IPS-18a (cell line): Measurements from ENCODE around the gene SHF.

ENCODE experiments used
- H3K27ac ChIP-seq: one replicate; pipeline ENCODE4 v1.5.1; 2013; ENCODE audit warnings: low read length
- H3K27me3 ChIP-seq: one replicate; pipeline ENCODE4 v1.6.1; 2013; ENCODE audit warnings: mild to moderate bottlenecking, low read length; ENCODE audit not compliant: control insufficient read depth, insufficient read depth
- H3K36me3 ChIP-seq: one replicate; pipeline ENCODE4 v1.6.1; 2013; ENCODE audit warnings: low read depth, low read length; ENCODE audit not compliant: control insufficient read depth
- H3K4me1 ChIP-seq: one replicate; pipeline ENCODE4 v1.6.1; 2013; ENCODE audit warnings: low read depth, low read length; ENCODE audit not compliant: control insufficient read depth
- H3K4me3 ChIP-seq: one replicate; pipeline ENCODE4 v1.5.1; 2013; ENCODE audit warnings: low read length
- H3K9ac ChIP-seq: one replicate; pipeline ENCODE4 v1.6.1; 2013; ENCODE audit warnings: mild to moderate bottlenecking, low read length, moderate library complexity
- H3K9me3 ChIP-seq: one replicate; pipeline ENCODE4 v1.6.1; 2013; ENCODE audit warnings: low read depth, low read length; ENCODE audit not compliant: control insufficient read depth

The SHF gene

DNA sequence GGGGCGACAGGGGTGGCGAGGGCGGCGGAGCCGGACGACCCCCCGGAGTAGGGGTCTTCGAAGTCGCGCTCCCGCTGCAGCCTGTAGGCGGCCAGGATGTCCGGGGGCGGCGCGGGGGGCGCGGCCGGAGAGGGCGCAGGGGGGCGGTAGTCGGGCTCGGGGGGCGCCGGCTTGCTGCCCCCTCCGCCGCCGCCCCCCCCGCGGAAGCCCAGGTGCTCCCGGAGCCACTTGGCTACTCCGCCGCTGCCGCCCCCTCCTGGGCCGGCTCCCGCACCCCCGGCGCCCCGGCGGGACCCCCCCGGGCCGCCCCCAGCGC, 230 bp downstream of the SHF start:
- no peak overlapping the region for H3K27ac ChIP-seq
- H3K4me1 ChIP-seq: peaks cover 29% of the 10 kb centered on the region
- H3K9me3 ChIP-seq: no peaks in the 10 kb centered on the region
- no peaks in the 10 kb centered on the region for H3K36me3 ChIP-seq
- H3K9ac ChIP-seq: peak overlapping the region; percentile 64
- peaks cover 25% of the 10 kb centered on the region for H3K27me3 ChIP-seq
- peak overlapping the region; percentile 55 for H3K4me3 ChIP-seq

DNA sequence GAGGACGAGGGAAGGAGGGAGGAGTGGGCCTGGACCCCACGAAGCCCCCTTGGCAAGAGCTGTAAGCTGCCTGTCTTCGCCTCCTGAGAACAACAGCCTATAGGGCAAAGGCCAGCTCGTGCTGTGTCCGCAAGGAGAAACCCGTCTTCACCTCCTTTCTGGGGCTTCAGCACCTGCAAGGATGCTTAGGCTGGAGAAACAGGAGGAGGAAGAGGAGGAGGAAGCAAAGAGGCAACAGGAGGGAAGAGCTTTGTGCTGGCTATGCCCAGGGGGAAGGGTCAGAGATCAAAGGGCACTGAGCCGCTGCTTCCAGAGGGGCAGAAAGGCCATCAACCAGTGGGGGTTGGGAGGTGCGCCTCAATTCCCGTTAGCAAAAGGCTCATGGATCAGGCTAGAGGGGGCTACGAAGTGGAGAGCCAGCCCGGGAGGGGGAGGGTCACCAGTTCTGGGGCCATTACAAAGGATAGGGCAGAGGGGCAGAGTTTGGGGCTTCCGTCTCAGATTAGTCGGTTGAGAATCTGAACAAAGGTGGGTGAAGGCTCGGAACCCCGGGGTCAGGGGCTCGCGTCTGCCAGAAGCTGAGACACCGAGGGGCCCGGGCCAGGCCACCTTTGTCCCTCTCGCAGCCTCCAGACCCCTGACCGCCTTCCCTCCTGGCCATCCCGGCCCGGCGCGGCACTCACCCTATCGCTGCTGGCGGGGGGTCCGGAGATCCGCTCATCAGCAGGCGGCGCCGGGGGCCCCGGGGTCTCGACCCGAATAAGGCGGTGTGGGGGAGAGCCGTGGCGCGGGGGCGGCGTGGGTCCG, 792 bp downstream of the SHF start:
- H3K36me3 ChIP-seq: no peaks in the 10 kb centered on the region
- H3K4me1 ChIP-seq: peaks cover 35% of the 10 kb centered on the region
- peaks cover 25% of the 10 kb centered on the region for H3K27me3 ChIP-seq
- H3K4me3 ChIP-seq: peak overlapping the region; percentile 55
- H3K9me3 ChIP-seq: no peaks in the 10 kb centered on the region
- H3K9ac ChIP-seq: peak overlapping the region; percentile 64
- H3K27ac ChIP-seq: no peak overlapping the region

GRCh38 chr15:45185903-45186770, 1.6 kb downstream of the SHF start:
- Histone ChIP-seq H3K27ac (no peak overlapping the region), H3K9ac (peak overlapping the region; percentile 64), H3K4me3 (peak overlapping the region; percentile 55), H3K9me3 (no peaks in the 10 kb centered on the region), H3K4me1 (peaks cover 42% of the 10 kb centered on the region), H3K27me3 (peaks cover 25% of the 10 kb centered on the region), H3K36me3 (no peaks in the 10 kb centered on the region)

DNA sequence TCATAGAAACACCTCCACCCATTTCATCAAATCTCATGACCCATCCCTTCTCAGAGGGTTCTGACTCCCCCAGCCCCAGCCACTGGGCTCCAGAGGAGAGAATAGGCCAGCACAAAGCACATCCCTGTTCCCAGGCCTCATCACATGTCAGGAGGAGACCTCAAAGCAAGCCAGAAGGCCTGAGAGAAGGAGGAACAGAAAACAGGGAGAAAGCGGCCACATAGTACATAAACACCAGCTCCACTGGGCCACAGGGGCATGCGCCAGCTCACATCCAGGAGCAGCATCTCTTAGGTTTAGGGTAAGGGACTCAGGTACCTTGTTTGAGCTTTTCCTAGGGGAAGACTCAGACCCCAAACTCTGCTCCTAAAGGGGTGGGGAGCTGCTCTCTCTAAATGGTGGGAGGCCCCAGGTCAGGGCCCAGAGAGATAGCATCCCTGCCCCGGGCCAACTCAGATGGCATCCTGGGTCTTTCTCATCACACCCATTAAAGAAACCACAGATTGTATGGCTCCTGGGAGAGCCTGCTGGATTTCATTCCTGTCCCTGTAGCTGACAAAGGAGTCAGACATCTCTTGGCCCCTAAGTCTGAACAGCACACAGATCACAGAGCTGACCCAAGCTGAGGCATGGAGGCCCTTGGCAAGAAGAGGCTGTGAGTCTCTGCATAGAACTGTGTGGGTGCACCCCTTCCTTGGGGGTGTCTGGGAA, 2.5 kb downstream of the SHF start:
- H3K27ac ChIP-seq: no peak overlapping the region
- H3K4me3 ChIP-seq: no peak overlapping the region
- no peak overlapping the region for H3K9ac ChIP-seq
- H3K27me3 ChIP-seq: peaks cover 23% of the 10 kb centered on the region
- peaks cover 42% of the 10 kb centered on the region for H3K4me1 ChIP-seq
- no peaks in the 10 kb centered on the region for H3K9me3 ChIP-seq
- no peaks in the 10 kb centered on the region for H3K36me3 ChIP-seq

GRCh38 chr15:45184562-45185041, 3.2 kb downstream of the SHF start:
- H3K4me1 ChIP-seq: peaks cover 42% of the 10 kb centered on the region
- no peak overlapping the region for H3K9ac ChIP-seq
- H3K27ac ChIP-seq: no peak overlapping the region
- H3K36me3 ChIP-seq: no peaks in the 10 kb centered on the region
- H3K4me3 ChIP-seq: no peak overlapping the region
- peaks cover 17% of the 10 kb centered on the region for H3K27me3 ChIP-seq
- H3K9me3 ChIP-seq: no peaks in the 10 kb centered on the region

GRCh38 chr15:45183511-45183910, 4.3 kb downstream of the SHF start:
- peaks cover 6% of the 10 kb centered on the region for H3K27me3 ChIP-seq
- H3K27ac ChIP-seq: peak overlapping the region; percentile 4
- peak overlapping the region; percentile 18 for H3K4me3 ChIP-seq
- peaks cover 42% of the 10 kb centered on the region for H3K4me1 ChIP-seq
- no peak overlapping the region for H3K9ac ChIP-seq
- no peaks in the 10 kb centered on the region for H3K9me3 ChIP-seq
- no peaks in the 10 kb centered on the region for H3K36me3 ChIP-seq

- no peaks in the 10 kb centered on the region for H3K36me3 ChIP-seq
- H3K4me1 ChIP-seq: peaks cover 42% of the 10 kb centered on the region
- no peak overlapping the region for H3K9ac ChIP-seq
Measured at GRCh38 chr15:45182996-45183395, 4.8 kb downstream of the SHF start.

GRCh38 chr15:45181491-45182285, 6.1 kb downstream of the SHF start:
- H3K9me3 ChIP-seq: no peaks in the 10 kb centered on the region
- H3K4me3 ChIP-seq: no peak overlapping the region
- peaks cover 41% of the 10 kb centered on the region for H3K4me1 ChIP-seq
- no peak overlapping the region for H3K9ac ChIP-seq
- H3K27ac ChIP-seq: no peak overlapping the region
- H3K36me3 ChIP-seq: peaks cover 9% of the 10 kb centered on the region
- H3K27me3 ChIP-seq: no peaks in the 10 kb centered on the region

More at GRCh38 chr15:45182996-45183395, 4.8 kb downstream of the SHF start:
- Histone ChIP-seq H3K9me3 (no peaks in the 10 kb centered on the region), H3K27ac (peak overlapping the region; percentile 4), H3K27me3 (peaks cover under 1% of the 10 kb centered on the region), H3K4me3 (peak overlapping the region; percentile 18)

GRCh38 chr15:45180648-45181436, 6.9 kb downstream of the SHF start:
- Histone ChIP-seq H3K27me3 (no peaks in the 10 kb centered on the region), H3K9me3 (no peaks in the 10 kb centered on the region), H3K36me3 (peaks cover 9% of the 10 kb centered on the region), H3K4me3 (no peak overlapping the region), H3K27ac (no peak overlapping the region), H3K4me1 (peaks cover 32% of the 10 kb centered on the region), H3K9ac (no peak overlapping the region)

GRCh38 chr15:45180201-45180600, 7.6 kb downstream of the SHF start:
- Histone ChIP-seq H3K9me3 (no peaks in the 10 kb centered on the region), H3K4me3 (no peak overlapping the region), H3K9ac (no peak overlapping the region), H3K36me3 (peaks cover 10% of the 10 kb centered on the region), H3K27ac (no peak overlapping the region), H3K4me1 (peaks cover 32% of the 10 kb centered on the region), H3K27me3 (no peaks in the 10 kb centered on the region)
